Measurements from ENCODE around the gene INPP4A. TPM values are rescaled to one million over a fixed set of nuclear protein-coding genes. Genes with fewer than 3 reads are reported as not detected.

INPP4A gene
- total and polyA plus RNA-seq, 2 of the 13 experiments (the other 11 are each of a cell fraction or from before 2014, with no cell fraction given): 10.1 to 10.9 TPM

DNA sequence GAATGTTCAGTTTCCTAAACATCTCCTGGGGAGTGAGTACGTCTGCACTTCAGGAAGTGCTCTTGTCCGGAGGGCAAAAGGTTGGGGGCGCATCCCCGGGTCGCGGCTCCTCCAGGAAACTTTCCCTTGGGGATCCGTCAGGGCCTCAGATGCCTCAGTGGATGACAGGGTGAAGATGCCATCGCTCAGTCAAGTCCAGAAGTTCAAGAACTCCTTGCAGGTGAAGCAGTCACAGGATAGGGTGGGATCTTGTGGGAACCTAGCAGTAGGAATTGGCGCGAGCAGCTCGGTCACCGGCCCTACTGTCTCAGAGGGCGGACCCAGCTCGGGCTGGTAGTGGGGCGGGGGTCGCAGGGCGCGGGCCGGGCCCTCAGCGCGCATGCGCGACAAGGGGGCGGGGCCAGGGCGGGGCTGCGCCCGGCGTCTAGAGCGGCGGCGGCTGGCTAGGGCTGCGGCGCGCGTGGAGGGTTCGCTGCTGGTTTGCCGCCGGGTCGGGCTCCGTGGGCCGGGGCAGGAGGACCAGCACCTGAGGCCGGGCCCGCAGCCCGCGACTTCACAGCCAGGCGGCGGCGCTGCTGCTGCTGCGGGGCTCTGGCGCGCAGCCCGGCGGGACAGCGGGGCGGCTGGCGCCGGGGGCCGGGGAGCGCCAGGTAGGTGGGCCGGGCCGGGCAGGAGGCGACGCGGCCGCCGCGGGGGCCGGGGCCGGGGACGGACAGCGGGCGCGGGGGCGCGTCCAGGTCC lies at the start of gene INPP4A (continued):
- TF ChIP-seq MTF2 (CRISPR knock-in tag; IDR thresholded peaks at IDR 0.05; ENCODE audit: borderline replicate concordance) (no peak), KLF9 (CRISPR knock-in tag; IDR thresholded peaks at IDR 0.05; ENCODE audit: low read depth) (no peak), ZNF556 (CRISPR knock-in tag; IDR thresholded peaks at IDR 0.05; ENCODE audit: borderline replicate concordance) (0 out of 2 replicates have a peak, but pooled peaks have one; percentile 52), MYC (CRISPR knock-in tag; IDR thresholded peaks at IDR 0.05; ENCODE audit: borderline replicate concordance) (peak; percentile 63; the same call in 1 of the 2 replicates), CBX5 (CRISPR knock-in tag; IDR thresholded peaks at IDR 0.05; ENCODE audit: borderline replicate concordance) (no peak), DPF2 (CRISPR knock-in tag; IDR thresholded peaks at IDR 0.05; ENCODE audit: borderline replicate concordance, low read depth) (no peak), REL (CRISPR knock-in tag; conservative IDR thresholded peaks at IDR 0.05) (no peak), ZBTB38 (CRISPR knock-in tag; IDR thresholded peaks at IDR 0.05) (0 out of 2 replicates have a peak, but pooled peaks have one; percentile 30), ZNF660 (CRISPR knock-in tag; IDR thresholded peaks at IDR 0.05; ENCODE audit: borderline replicate concordance, low read depth) (no peak), CBFB (CRISPR knock-in tag; IDR thresholded peaks at IDR 0.05) (peak; percentile 49; the same call in 1 of the 2 replicates), ZNF207 (IDR thresholded peaks at IDR 0.05; ENCODE audit: borderline replicate concordance) (no peak), POLR2G (IDR thresholded peaks at IDR 0.05; ENCODE audit: low read depth, low read length) (peak; percentile 68), THAP11 (CRISPR knock-in tag; IDR thresholded peaks at IDR 0.05) (peak; percentile 62), ZNF333 (CRISPR knock-in tag; IDR thresholded peaks at IDR 0.05; ENCODE audit: borderline replicate concordance) (0 out of 2 replicates have a peak, but pooled peaks have one; percentile 39), ZNF547 (CRISPR knock-in tag; IDR thresholded peaks at IDR 0.05) (no peak), ZNF232 (CRISPR knock-in tag; IDR thresholded peaks at IDR 0.05; ENCODE audit: borderline replicate concordance) (no peak)
- TF ChIP-seq, protein P1, sequence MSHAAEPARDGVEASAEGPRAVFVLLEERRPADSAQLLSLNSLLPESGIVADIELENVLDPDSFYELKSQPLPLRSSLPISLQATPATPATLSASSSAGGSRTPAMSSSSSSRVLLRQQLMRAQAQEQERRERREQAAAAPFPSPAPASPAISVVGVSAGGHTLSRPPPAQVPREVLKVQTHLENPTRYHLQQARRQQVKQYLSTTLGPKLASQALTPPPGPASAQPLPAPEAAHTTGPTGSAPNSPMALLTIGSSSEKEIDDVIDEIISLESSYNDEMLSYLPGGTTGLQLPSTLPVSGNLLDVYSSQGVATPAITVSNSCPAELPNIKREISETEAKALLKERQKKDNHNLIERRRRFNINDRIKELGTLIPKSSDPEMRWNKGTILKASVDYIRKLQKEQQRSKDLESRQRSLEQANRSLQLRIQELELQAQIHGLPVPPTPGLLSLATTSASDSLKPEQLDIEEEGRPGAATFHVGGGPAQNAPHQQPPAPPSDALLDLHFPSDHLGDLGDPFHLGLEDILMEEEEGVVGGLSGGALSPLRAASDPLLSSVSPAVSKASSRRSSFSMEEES (CRISPR knock-in tag; IDR thresholded peaks at IDR 0.05): no peak
- TF ChIP-seq, protein P2, sequence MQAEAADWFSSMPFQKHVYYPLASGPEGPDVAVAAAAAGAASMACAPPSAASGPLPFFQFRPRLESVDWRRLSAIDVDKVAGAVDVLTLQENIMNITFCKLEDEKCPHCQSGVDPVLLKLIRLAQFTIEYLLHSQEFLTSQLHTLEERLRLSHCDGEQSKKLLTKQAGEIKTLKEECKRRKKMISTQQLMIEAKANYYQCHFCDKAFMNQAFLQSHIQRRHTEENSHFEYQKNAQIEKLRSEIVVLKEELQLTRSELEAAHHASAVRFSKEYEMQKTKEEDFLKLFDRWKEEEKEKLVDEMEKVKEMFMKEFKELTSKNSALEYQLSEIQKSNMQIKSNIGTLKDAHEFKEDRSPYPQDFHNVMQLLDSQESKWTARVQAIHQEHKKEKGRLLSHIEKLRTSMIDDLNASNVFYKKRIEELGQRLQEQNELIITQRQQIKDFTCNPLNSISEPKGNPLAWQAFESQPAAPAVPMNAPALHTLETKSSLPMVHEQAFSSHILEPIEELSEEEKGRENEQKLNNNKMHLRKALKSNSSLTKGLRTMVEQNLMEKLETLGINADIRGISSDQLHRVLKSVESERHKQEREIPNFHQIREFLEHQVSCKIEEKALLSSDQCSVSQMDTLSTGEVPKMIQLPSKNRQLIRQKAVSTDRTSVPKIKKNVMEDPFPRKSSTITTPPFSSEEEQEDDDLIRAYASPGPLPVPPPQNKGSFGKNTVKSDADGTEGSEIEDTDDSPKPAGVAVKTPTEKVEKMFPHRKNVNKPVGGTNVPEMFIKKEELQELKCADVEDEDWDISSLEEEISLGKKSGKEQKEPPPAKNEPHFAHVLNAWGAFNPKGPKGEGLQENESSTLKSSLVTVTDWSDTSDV (CRISPR knock-in tag; IDR thresholded peaks at IDR 0.05): no peak
- TF ChIP-seq, protein P3, sequence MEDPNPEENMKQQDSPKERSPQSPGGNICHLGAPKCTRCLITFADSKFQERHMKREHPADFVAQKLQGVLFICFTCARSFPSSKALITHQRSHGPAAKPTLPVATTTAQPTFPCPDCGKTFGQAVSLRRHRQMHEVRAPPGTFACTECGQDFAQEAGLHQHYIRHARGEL (CRISPR knock-in tag; IDR thresholded peaks at IDR 0.05): no peak
- TF ChIP-seq, protein P4, sequence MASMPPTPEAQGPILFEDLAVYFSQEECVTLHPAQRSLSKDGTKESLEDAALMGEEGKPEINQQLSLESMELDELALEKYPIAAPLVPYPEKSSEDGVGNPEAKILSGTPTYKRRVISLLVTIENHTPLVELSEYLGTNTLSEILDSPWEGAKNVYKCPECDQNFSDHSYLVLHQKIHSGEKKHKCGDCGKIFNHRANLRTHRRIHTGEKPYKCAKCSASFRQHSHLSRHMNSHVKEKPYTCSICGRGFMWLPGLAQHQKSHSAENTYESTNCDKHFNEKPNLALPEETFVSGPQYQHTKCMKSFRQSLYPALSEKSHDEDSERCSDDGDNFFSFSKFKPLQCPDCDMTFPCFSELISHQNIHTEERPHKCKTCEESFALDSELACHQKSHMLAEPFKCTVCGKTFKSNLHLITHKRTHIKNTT (CRISPR knock-in tag; IDR thresholded peaks at IDR 0.05): no peak
- TF ChIP-seq, protein P5, sequence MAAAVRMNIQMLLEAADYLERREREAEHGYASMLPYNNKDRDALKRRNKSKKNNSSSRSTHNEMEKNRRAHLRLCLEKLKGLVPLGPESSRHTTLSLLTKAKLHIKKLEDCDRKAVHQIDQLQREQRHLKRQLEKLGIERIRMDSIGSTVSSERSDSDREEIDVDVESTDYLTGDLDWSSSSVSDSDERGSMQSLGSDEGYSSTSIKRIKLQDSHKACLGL (CRISPR knock-in tag; IDR thresholded peaks at IDR 0.05): peak; percentile 81
